Common myeloid progenitor, CD34-positive (primary cell): ENCODE measurements around the gene PLCXD3.

Source experiments
- CTCF ChIA-PET: fragments of 350-600 bp; sonication (Branson Sonifier 250); formaldehyde crosslinking; loops from one replicate; lab custom pipeline; 2021; ENCODE audit warnings: antibody characterized with exemption; lab: Charles Lee
- POLR2A ChIA-PET: fragments of 350-600 bp; sonication (Branson Sonifier 250); formaldehyde crosslinking; loops from one replicate; lab custom pipeline; 2021; ENCODE audit warnings: antibody characterized with exemption; lab: Charles Lee
- DNase-seq, 3 donors: peaks; one replicate each; pipeline versions ENCODE4 v3.0.0 to v3.0.0-alpha.2; 2013
- H3K27ac ChIP-seq, 2 experiments: 1 replicate in 1 of 2; 2 replicates in 1 of 2; pipeline ENCODE4 v1.7.0; 2013; ENCODE audit warnings: inconsistent platforms in 2 of 2, low read length in 2 of 2, mild to moderate bottlenecking in 2 of 2, low read depth in 1 of 2, moderate library complexity in 1 of 2; ENCODE audit not compliant: severe bottlenecking in 2 of 2, insufficient read depth in 1 of 2, poor library complexity in 1 of 2
- H3K27me3 ChIP-seq, 5 experiments: replicated peaks in 2 of 5; 1 replicate in 3 of 5; 2 replicates in 2 of 5; pipeline versions ENCODE4 v1.6.1 to v1.7.0; 2013; ENCODE audit warnings: low read length in 4 of 5, mild to moderate bottlenecking in 2 of 5, moderate library complexity in 2 of 5, inconsistent platforms in 1 of 5; ENCODE audit not compliant: insufficient read depth in 5 of 5, control insufficient read depth in 4 of 5
- H3K36me3 ChIP-seq, 4 experiments: 1 replicate in 2 of 4; 2 replicates in 2 of 4; pipeline versions ENCODE4 v1.6.1 to v1.7.0; 2013; ENCODE audit warnings: low read length in 3 of 4, control low read depth in 1 of 4, mild to moderate bottlenecking in 1 of 4; ENCODE audit not compliant: control insufficient read depth in 4 of 4, insufficient read depth in 4 of 4
- H3K4me1 ChIP-seq, 4 experiments: 1 replicate in 3 of 4; 2 replicates in 1 of 4; pipeline versions ENCODE4 v1.6.1 to v1.7.1; 2013; ENCODE audit warnings: low read length in 3 of 4, mild to moderate bottlenecking in 3 of 4, control low read depth in 1 of 4, inconsistent platforms in 1 of 4, moderate library complexity in 1 of 4; ENCODE audit not compliant: control insufficient read depth in 4 of 4, insufficient read depth in 4 of 4; ENCODE audit errors: control extremely low read depth in 1 of 4
- H3K4me3 ChIP-seq, 7 experiments: 1 replicate in 4 of 7; 2 replicates in 3 of 7; pipeline versions ENCODE4 v1.5.1 to v1.7.0; 2013; ENCODE audit warnings: mild to moderate bottlenecking in 7 of 7, low read length in 6 of 7, moderate library complexity in 6 of 7, inconsistent platforms in 2 of 7, low read depth in 2 of 7, control low read depth in 1 of 7; ENCODE audit not compliant: insufficient read depth in 4 of 7, control insufficient read depth in 1 of 7; ENCODE audit errors: extremely low read depth in 1 of 7
- H3K9me3 ChIP-seq, 5 experiments: 1 replicate in 4 of 5; 2 replicates in 1 of 5; pipeline versions ENCODE4 v1.6.1 to v1.7.1; 2013; ENCODE audit warnings: low read length in 4 of 5, mild to moderate bottlenecking in 2 of 5, inconsistent platforms in 1 of 5, low read depth in 1 of 5, moderate library complexity in 1 of 5; ENCODE audit not compliant: control insufficient read depth in 4 of 5, insufficient read depth in 2 of 5; ENCODE audit errors: control extremely low read depth in 1 of 5
- WGBS: methylation state at CpG from one replicate; pipeline ENCODE4 v1.1.5; 2013; ENCODE audit not compliant: insufficient coverage; 5-methylcytosine and 5-hydroxymethylcytosine counted together

The PLCXD3 gene

DNA sequence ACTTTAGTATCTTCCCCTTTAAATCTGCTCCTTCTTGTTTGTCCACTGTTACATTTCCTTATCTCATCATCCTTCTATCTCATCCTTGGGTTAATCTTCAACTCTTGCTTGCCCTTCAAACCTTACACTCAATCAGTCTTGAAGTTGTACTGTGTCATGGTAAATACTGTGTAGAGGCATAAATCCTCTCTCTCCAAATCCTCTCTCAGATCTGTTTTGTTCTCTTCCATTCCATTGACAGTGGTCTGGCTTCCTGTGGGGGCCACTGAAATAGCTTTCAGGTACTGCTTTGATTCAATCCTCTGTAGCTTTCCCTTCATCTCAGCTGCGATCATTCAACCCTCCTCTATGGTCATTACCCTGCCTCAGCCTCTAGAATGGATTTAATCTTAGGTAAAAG is 104.0 kb downstream of the PLCXD3 start:
- H3K4me1 ChIP-seq: no peaks in the 10 kb centered on the region
- H3K27ac ChIP-seq: no peak overlapping the region
- H3K9me3 ChIP-seq: no peaks in the 10 kb centered on the region
- DNase-seq: no peak
- POLR2A ChIA-PET: no interaction called here
- H3K27me3 ChIP-seq: no peaks in the 10 kb centered on the region
- no CpG with 5 or more reads among the region's 1 CpG for WGBS
- CTCF ChIA-PET: no interaction called here
- H3K36me3 ChIP-seq: no peaks in the 10 kb centered on the region
- H3K4me3 ChIP-seq: no peak overlapping the region

DNA sequence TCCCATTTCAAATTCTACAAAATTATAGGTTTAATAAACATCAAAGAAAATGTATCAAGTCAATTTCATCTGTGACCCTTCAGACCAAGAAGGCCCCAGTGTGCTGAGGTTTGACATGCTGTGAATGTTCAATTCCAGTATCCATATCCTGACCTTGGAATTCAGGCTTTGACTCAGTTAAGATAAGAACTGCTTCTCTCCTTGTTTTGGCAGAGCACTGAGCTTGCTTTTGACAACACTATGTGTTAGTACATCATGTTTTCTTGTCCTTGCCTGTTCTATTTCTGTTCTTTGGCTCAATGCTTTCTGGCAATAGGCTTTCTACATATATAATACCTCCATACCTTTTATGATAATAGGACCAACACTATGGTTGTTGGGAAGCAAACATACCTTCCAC is 105.6 kb downstream of the PLCXD3 start:
- CTCF ChIA-PET: interaction anchor here (0.6 kb wide), 1 partner anchor 1155 kb away, joined by 3 read pairs; no protein-coding TSS in a partner anchor

DNA sequence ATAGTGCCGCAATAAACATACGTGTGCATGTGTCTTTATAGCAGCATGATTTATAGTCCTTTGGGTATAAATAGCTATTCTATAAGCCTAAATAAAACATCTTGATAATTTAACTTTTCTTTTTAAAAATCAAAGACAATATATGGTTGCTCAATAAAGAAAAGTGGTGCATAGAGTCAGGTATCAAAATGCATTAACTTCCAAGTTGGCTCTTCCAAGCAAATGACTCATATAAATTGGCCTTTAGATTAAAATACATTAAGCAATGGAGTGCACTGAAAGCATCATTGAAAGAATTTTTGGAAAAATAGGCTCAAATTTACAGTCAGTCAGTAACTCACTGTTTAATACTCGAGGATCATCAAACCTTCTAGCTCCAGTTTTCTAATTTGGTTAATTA is 106.6 kb downstream of the PLCXD3 start:
- CTCF ChIA-PET: no interaction called here
- WGBS: no CpG with 5 or more reads among the region's 3 CpGs
- H3K27me3 ChIP-seq: no peaks in the 10 kb centered on the region

More for the DNA sequence above, 105.6 kb downstream of the PLCXD3 start:
- Histone ChIP-seq H3K27me3 (no peaks in the 10 kb centered on the region), H3K36me3 (no peaks in the 10 kb centered on the region), H3K4me3 (no peak overlapping the region), H3K27ac (no peak overlapping the region), H3K4me1 (no peaks in the 10 kb centered on the region), H3K9me3 (no peaks in the 10 kb centered on the region)
- DNase-seq: no peak
- POLR2A ChIA-PET: interaction anchor here (0.6 kb wide), 1 partner anchor 9 kb away, joined by 3 read pairs; no protein-coding TSS in a partner anchor

DNA sequence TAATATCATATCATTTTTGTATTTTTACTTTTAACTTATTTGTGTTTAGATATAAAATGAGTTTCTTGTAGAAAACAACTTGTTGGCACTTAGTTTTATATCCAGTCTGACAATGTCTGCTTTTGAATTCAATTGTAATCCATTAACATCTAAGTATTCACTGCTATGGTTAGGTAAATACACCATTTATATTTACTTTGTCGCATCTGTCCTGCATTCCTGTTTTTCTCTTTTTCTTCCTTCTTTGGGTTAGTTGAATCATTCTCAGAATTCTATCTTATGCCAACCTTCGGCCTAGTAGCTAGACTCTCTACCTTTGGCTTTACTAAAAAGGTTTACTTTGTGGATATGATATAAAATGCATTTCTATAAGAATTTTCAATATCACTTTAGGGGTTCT is 107.6 kb downstream of the PLCXD3 start:
- Histone ChIP-seq H3K27ac (no peak overlapping the region), H3K4me1 (no peaks in the 10 kb centered on the region), H3K4me3 (no peak overlapping the region), H3K9me3 (no peaks in the 10 kb centered on the region), H3K27me3 (no peaks in the 10 kb centered on the region), H3K36me3 (no peaks in the 10 kb centered on the region)
- ChIA-PET CTCF (no interaction called here), POLR2A (interaction anchor here (0.6 kb wide), 1 partner anchor 58 kb away, joined by 3 read pairs; no protein-coding TSS in a partner anchor)
- no CpG with 5 or more reads among the region's 2 CpGs for WGBS
- no peak for DNase-seq

More for the DNA sequence above, 106.6 kb downstream of the PLCXD3 start:
- no peak for DNase-seq
- Histone ChIP-seq H3K9me3 (no peaks in the 10 kb centered on the region), H3K4me1 (no peaks in the 10 kb centered on the region), H3K4me3 (no peak overlapping the region), H3K27ac (no peak overlapping the region), H3K36me3 (no peaks in the 10 kb centered on the region)
- POLR2A ChIA-PET: no interaction called here

- CTCF ChIA-PET: no interaction called here
- H3K36me3 ChIP-seq: no peaks in the 10 kb centered on the region
- WGBS: no CpG with 5 or more reads among the region's 2 CpGs
- POLR2A ChIA-PET: no interaction called here
- H3K9me3 ChIP-seq: peaks cover 0 to 2% (median 0%) of the 10 kb centered on the region in 5 experiments
- H3K4me1 ChIP-seq: no peaks in the 10 kb centered on the region
- no peak overlapping the region for H3K4me3 ChIP-seq
- no peak overlapping the region for H3K27ac ChIP-seq
- DNase-seq: no peak
- no peaks in the 10 kb centered on the region for H3K27me3 ChIP-seq
Measured at GRCh38 chr5:41399839-41400238, 110.6 kb downstream of the PLCXD3 start.

DNA sequence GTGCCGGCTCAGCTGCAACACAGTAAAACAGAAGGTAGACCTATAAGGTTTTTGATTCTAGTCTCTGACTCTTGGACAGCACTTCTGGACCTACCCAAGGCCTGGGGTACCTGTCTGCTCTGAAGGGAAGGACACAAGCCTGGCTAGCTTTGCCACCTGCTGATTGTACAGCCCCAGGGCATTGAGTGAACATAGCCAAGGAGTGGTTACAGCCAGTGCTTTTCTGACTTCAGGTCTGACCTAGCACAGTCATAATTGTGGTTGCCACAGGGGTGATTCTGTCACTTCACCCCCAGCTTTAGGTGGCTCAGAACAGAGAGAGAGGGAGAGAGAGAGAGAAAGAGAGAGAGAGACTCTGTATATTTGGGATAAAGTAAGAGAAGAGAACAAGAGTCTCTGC is 118.4 kb downstream of the PLCXD3 start:
- DNase-seq: no peak
- POLR2A ChIA-PET: no interaction called here
- Histone ChIP-seq H3K27me3 (no peaks in the 10 kb centered on the region), H3K36me3 (no peaks in the 10 kb centered on the region), H3K27ac (no peak overlapping the region), H3K9me3 (peaks cover 0 to 7% (median 0%) of the 10 kb centered on the region in 5 experiments), H3K4me3 (no peak overlapping the region), H3K4me1 (no peaks in the 10 kb centered on the region)
- 80% methylated on average over 1 of the region's 1 CpG for WGBS
- CTCF ChIA-PET: no interaction called here

DNA sequence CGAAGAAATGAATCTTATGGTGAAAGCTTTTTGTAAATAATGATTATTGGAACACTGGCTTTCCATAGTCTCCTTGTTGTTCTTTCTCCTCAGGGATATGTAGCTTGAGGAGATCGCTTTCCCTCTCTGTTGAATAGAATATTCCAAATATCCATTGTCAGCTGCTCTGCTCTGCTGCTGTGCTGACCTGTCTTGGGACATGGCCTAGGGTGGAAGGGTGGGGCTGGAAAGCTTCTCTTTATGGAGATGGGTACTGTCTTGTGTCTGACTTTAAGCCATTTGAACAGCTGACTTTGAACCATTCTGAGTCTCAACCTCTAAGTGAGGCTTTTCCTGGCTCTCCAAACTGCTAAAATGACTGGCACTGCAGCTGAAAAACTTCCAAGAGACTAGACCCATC is 135.8 kb downstream of the PLCXD3 start:
- CTCF ChIA-PET: no interaction called here
- H3K27ac ChIP-seq: no peak overlapping the region
- DNase-seq: no peak
- H3K9me3 ChIP-seq: no peaks in the 10 kb centered on the region
- no peaks in the 10 kb centered on the region for H3K27me3 ChIP-seq
- POLR2A ChIA-PET: no interaction called here
- H3K4me1 ChIP-seq: no peaks in the 10 kb centered on the region
- H3K36me3 ChIP-seq: no peaks in the 10 kb centered on the region
- no peak overlapping the region for H3K4me3 ChIP-seq
- 86% methylated on average over 1 of the region's 2 CpGs for WGBS
